Activated naive CD8-positive, alpha-beta T cell treated with anti-CD3 and anti-CD28 coated beads, Interleukin-2, amount 50 U/mL, for 24 hours (primary cell): ENCODE data around the gene RBFOX1.

Experiments
- ATAC-seq: fragments of 150-1000 bp; cut with Tn5 transposase; one replicate; pipeline ENCODE4 v1.10.0; 2021
- DNase-seq: peaks from one replicate; pipeline ENCODE4 v3.0.0; 2021
- H3K27ac Mint-ChIP-seq: one replicate; pipeline ENCODE4 v1.8.0; 2021; ENCODE audit warnings: mild to moderate bottlenecking, mixed read lengths
- H3K27me3 Mint-ChIP-seq: one replicate; pipeline ENCODE4 v1.8.0; 2021; ENCODE audit warnings: mixed read lengths
- H3K36me3 Mint-ChIP-seq: one replicate; pipeline ENCODE4 v1.8.0; 2021; ENCODE audit warnings: low read depth, mixed read lengths
- H3K4me1 Mint-ChIP-seq: one replicate; pipeline ENCODE4 v1.8.0; 2021; ENCODE audit warnings: mixed read lengths
- H3K4me3 Mint-ChIP-seq: one replicate; pipeline ENCODE4 v1.8.0; 2021; ENCODE audit warnings: mild to moderate bottlenecking, moderate library complexity, mixed read lengths
- H3K9me3 Mint-ChIP-seq: one replicate; pipeline ENCODE4 v1.8.0; 2021; ENCODE audit warnings: mixed read lengths

RBFOX1 gene

DNA sequence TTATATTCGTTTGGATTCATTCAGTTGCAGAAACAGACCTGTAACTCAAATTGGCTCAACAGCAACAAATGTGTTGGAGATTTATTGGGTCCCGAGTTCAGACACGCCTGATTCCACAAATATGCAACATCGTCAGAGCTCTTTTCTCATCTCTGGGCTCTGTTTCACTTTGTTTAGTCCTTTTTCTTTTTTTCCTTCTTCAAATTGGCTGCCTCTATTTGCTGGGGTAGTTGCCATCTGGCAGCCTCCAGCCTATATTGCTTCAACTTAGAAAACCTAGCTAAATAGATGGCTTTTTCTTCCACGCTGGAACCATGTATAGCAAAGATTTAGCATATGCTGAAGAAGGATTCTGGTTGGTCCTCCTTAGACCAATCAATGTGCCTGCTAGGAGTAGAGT, 398.5 kb downstream of the RBFOX1 start:
- Mint-ChIP-seq H3K27ac (no peak overlapping the region), H3K36me3 (no peaks in the 10 kb centered on the region), H3K4me1 (no peaks in the 10 kb centered on the region), H3K27me3 (no peaks in the 10 kb centered on the region), H3K4me3 (no peak overlapping the region), H3K9me3 (peaks cover 28% of the 10 kb centered on the region)
- ATAC-seq = no peak
- no peak for DNase-seq

DNA sequence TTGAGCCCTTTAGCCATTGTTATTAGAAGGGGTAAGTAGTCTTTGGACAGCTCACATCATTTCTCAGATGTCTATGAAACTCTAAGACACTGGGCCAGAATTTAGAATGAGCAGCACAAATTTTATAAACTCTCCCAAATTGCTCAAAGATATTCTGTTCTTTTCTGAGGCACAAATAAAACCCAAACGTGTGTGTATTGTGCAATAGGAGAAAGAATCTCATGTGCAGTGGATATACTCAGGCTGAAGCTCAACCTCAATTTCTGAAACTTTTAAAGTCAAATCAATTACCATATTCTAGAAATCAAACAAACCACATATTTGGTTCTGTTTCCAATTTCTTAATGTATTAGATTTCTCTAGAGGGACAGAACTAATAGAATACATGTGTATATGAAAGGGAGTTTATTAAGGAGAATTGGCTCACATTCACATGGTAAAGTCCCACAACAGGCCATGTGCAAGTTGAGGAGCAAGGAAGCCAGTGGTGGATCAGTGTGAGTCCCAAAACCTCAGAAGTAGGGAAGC, 403.6 kb downstream of the RBFOX1 start:
- H3K4me3 Mint-ChIP-seq = no peak overlapping the region
- no peaks in the 10 kb centered on the region for H3K36me3 Mint-ChIP-seq
- peaks cover 29% of the 10 kb centered on the region for H3K9me3 Mint-ChIP-seq
- DNase-seq = no peak
- H3K27ac Mint-ChIP-seq = no peak overlapping the region
- H3K4me1 Mint-ChIP-seq = no peaks in the 10 kb centered on the region
- ATAC-seq = no peak
- H3K27me3 Mint-ChIP-seq = no peaks in the 10 kb centered on the region

DNA sequence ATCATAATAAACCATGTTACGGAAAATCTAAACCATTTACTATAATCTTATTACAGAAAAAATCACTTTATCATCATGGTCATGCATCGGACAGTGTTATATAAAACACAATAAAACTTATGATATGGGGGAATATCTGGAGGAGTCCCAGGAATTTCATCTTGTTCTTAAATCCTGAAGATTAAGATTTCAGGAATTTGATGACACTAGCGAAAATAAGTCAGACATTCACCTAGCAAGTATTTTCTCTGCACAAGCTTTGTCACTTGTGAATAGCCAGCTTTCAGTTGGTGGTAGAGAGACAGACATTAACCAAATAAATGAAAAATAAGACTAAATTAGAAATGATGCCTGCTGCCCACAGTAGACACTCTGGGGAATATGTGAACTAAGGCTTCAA, 410.0 kb downstream of the RBFOX1 start:
- no peak overlapping the region for H3K27ac Mint-ChIP-seq
- H3K9me3 Mint-ChIP-seq = peaks cover 15% of the 10 kb centered on the region
- H3K4me1 Mint-ChIP-seq = no peaks in the 10 kb centered on the region
- no peak overlapping the region for H3K4me3 Mint-ChIP-seq
- no peak for DNase-seq
- ATAC-seq = no peak
- no peaks in the 10 kb centered on the region for H3K27me3 Mint-ChIP-seq
- H3K36me3 Mint-ChIP-seq = no peaks in the 10 kb centered on the region

DNA sequence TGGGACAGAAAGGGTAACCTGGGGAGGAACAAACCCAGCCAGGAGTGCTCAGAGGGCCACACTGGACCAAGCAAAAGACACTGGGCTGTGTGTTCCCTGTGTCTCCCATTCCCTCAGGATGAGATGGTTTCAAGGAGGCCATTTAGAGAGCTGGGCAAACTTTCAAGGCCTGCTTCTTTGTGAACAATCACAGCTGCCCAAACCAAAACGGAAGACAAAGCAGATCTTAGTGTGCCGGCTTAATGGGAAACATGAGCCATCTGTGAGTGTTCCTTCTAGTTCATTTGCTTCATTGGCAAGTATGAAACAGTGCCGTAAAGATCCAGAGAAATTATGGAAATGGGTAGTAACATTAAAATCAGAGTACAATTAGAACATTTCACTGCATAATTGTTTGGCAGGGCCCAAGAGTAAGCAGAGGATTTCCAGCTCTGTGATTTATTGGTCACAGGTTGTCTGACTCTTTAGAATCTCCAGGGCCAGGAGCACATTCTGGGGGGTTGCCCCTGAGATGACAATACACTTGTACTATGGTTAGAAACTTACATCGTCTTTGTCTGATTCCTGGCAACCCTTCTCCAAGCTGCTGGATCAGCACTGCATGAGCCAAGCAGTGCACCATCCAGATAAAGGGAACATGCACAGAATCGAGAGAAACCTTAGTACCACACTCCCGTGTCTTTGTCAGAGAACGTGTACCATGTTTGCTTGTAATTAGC, 412.1 kb downstream of the RBFOX1 start:
- ATAC-seq = no peak
- no peak for DNase-seq
- no peaks in the 10 kb centered on the region for H3K36me3 Mint-ChIP-seq
- no peaks in the 10 kb centered on the region for H3K27me3 Mint-ChIP-seq
- peaks cover 12% of the 10 kb centered on the region for H3K9me3 Mint-ChIP-seq
- no peak overlapping the region for H3K27ac Mint-ChIP-seq
- H3K4me1 Mint-ChIP-seq = no peaks in the 10 kb centered on the region
- no peak overlapping the region for H3K4me3 Mint-ChIP-seq

DNA sequence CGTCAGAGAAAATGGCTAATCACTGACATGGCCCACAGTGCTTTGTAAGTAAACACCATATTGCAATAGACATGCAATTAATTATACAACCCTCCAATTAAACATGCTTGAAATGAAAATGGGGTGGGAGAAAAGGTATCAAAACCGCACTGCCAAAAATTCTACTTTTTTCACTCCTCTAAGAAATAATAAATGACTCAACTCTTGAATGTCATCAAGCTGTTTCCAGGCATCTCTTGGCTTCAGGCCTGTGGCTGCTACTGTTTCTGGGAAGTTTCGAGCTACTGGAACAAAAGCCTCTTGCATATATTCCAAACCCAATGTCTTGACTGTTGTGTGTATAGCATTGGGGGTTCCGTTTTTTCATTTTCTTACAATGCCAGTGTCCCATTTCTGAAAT, 412.6 kb downstream of the RBFOX1 start:
- ATAC-seq = no peak

DNA sequence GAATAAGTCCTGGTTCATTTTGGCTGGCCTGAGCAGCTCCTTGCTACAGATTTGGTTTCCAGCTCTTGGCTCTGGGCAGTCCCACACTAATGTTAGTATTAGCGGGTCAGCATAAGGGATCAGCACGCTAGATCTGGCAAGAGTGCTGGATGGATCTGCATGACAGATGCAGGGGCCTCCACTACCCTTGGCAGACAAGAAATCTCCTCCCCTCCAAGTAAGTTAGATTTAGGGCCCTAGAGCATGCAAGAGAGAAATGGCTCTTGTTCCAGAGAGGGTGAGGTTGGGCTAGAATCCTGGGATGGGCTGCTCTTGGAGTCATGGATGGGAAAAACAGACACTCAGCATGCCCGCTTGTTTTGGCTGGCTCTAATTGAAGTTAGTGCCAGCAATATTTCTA, 414.3 kb downstream of the RBFOX1 start:
- Mint-ChIP-seq H3K27ac (no peak overlapping the region), H3K9me3 (peaks cover 12% of the 10 kb centered on the region), H3K27me3 (no peaks in the 10 kb centered on the region), H3K36me3 (no peaks in the 10 kb centered on the region), H3K4me3 (no peak overlapping the region), H3K4me1 (no peaks in the 10 kb centered on the region)
- no peak for DNase-seq
- no peak for ATAC-seq

More for the DNA sequence above, 412.6 kb downstream of the RBFOX1 start:
- peaks cover 12% of the 10 kb centered on the region for H3K9me3 Mint-ChIP-seq
- H3K4me1 Mint-ChIP-seq = no peaks in the 10 kb centered on the region
- no peak for DNase-seq
- no peak overlapping the region for H3K4me3 Mint-ChIP-seq
- no peaks in the 10 kb centered on the region for H3K27me3 Mint-ChIP-seq
- H3K27ac Mint-ChIP-seq = no peak overlapping the region
- H3K36me3 Mint-ChIP-seq = no peaks in the 10 kb centered on the region

DNA sequence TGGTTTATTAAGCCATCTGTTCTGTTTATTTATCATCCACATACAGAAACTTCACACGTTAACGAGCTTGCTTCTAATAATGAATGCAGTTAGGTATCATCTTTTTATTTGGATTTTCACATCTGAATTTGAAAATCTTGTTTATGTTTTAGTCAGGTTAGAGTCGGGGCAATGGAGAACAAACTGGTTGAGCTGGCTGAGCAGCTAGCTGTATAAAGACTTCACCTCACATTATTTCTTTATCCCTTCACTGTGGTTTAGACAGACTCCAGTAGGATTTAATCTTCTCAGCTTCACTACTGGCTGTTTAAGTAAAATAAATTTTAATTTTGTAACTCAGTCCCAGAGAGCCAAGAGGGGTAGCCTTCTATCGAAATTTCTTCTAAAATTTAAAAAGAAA, 415.9 kb downstream of the RBFOX1 start:
- DNase-seq (no peak), ATAC-seq (no peak)
- Mint-ChIP-seq H3K27ac (no peak overlapping the region), H3K36me3 (no peaks in the 10 kb centered on the region), H3K9me3 (peaks cover 7% of the 10 kb centered on the region), H3K27me3 (no peaks in the 10 kb centered on the region), H3K4me1 (no peaks in the 10 kb centered on the region), H3K4me3 (no peak overlapping the region)

DNA sequence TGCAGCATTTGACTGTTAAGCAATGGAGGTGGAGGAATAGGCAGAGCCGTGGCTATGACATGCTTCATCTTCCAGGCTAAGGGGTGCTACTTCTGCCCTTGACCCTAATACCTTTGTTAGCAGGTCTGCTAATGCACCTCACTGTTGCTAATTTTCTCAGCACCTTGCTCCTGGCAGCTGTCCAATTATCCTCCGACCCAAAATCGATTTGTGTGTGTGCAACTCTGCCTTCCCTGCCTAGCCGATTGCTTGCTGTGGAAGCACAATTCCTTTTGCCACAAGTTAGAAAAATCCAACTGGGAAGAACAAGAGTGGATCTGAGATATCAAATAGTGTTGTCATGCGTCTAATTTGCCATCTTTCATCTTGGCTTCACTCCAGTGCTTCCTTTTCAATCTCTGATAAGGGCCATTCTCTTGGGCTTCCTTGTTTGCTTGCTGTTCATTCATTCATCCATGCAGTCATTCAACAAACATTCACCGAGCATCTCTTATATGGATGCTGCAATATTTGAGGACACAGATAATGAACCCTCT, 422.8 kb downstream of the RBFOX1 start:
- H3K9me3 Mint-ChIP-seq = peaks cover 5% of the 10 kb centered on the region
- ATAC-seq = no peak
- H3K4me3 Mint-ChIP-seq = no peak overlapping the region
- H3K36me3 Mint-ChIP-seq = no peaks in the 10 kb centered on the region
- no peaks in the 10 kb centered on the region for H3K27me3 Mint-ChIP-seq
- DNase-seq = no peak
- no peaks in the 10 kb centered on the region for H3K4me1 Mint-ChIP-seq
- H3K27ac Mint-ChIP-seq = no peak overlapping the region
